AG09319 (cell line): Measurements from ENCODE around the gene ACOXL.

Source experiments
- DNase-seq: peaks from one replicate; pipeline ENCODE4 v3.0.0-alpha.2; 2010; ENCODE audit warnings: low read depth; ENCODE audit errors: extremely low read depth
- TF ChIP-seq, protein P1 (sequence below): IDR thresholded peaks from 2 replicates; pipeline ENCODE4 v1.5.1; 2011; ENCODE audit warnings: low read depth, mild to moderate bottlenecking, inconsistent platforms, low read length, moderate library complexity

Gene ACOXL

DNA sequence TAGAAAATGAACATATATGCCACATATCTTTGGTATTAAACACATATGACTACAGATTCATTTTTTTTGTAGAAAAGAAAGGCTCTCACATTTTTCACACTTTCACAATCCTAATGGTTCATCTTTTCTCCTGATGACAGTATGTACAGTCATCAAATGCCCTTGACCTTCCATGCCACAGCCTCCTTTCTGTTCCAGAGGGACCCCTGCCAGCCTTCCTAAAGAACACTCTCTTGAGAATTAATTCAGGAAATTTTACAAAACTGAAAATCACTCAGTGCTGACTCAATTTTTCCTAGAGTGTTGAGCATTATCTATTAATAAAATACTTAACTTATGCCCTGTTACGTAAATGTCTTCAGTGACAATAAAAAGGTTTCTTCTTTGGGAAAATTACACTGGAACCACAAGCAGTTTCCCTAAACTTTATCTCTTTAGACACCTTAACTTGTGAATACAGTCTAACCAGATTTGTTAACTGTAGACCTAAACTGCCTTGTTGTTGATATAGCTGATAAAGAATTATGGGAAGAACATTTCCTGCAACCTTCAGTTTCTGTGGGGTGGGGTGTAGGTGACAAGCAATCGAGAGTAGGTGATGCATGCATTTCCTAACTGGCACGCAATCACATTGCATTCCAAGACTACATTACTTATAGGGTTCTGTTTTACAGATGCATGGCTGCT, 15.3 kb upstream of the ACOXL start:
- TF ChIP-seq, protein P1, sequence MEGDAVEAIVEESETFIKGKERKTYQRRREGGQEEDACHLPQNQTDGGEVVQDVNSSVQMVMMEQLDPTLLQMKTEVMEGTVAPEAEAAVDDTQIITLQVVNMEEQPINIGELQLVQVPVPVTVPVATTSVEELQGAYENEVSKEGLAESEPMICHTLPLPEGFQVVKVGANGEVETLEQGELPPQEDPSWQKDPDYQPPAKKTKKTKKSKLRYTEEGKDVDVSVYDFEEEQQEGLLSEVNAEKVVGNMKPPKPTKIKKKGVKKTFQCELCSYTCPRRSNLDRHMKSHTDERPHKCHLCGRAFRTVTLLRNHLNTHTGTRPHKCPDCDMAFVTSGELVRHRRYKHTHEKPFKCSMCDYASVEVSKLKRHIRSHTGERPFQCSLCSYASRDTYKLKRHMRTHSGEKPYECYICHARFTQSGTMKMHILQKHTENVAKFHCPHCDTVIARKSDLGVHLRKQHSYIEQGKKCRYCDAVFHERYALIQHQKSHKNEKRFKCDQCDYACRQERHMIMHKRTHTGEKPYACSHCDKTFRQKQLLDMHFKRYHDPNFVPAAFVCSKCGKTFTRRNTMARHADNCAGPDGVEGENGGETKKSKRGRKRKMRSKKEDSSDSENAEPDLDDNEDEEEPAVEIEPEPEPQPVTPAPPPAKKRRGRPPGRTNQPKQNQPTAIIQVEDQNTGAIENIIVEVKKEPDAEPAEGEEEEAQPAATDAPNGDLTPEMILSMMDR, result no peak
- no peak for DNase-seq

DNA sequence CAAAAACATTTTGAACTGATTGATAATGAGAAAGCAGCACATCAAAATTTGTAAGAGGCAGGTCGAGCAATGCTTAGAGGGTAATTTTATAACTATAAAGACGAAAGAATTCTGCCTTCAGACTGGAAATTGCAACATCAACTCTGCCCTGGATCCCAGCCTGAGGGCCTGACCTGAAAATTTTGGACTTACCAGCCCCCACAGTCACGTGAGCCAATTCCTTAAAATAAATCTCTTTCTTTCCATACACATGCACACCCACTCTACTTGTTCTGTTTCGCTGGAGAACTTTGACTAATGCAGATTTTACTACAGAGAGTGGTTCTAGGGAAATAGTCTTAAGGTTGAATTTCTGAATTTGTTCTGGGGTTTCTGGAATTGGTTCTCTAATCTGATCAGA, 14.6 kb upstream of the ACOXL start:
- no peak for DNase-seq
- TF ChIP-seq, protein P1, result no peak

DNA sequence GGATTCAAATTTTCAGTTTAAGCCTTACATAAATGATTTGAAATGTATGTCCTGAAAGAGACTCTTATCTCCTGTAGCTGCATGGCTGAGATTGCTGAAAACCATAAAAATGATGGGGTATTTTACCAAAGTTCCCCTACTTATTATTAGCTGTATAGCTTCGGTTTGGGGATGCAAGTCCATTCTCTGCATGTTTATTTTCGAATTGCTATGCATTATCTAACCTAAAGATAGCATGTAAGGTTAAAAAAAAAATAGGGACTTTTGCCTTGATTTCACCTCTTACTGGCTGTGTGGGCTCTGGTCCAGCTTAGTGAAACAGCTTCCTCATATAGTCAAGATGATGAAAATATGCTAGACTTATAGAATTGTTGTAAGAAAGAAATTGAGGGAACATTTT, 14.0 kb upstream of the ACOXL start:
- DNase-seq, result no peak
- TF ChIP-seq, protein P1, result no peak

GRCh38 chr2:110718990-110719389, 13.4 kb upstream of the ACOXL start:
- no peak for DNase-seq

DNA sequence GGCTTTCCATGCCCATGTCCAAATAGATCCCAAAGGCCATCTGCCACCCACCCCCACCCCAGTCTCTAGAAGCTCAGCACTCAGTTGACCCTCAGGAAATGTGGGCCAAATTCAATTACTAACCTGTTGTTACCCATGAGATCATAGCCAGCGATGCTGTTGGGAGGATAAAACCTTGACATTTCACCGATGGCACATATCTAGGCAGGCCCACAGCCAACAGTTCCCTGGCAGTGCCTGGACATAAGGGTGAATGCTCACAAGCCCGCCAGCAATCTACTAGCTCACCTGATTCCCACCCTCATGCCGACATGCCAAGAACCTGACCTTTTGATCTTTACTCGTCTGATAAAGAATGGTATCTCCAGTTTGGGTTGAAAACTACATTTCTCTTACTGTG, 11.8 kb upstream of the ACOXL start:
- TF ChIP-seq, protein P1, result no peak
- DNase-seq, result no peak

More at GRCh38 chr2:110718990-110719389, 13.4 kb upstream of the ACOXL start:
- TF ChIP-seq, protein P1, result no peak

DNA sequence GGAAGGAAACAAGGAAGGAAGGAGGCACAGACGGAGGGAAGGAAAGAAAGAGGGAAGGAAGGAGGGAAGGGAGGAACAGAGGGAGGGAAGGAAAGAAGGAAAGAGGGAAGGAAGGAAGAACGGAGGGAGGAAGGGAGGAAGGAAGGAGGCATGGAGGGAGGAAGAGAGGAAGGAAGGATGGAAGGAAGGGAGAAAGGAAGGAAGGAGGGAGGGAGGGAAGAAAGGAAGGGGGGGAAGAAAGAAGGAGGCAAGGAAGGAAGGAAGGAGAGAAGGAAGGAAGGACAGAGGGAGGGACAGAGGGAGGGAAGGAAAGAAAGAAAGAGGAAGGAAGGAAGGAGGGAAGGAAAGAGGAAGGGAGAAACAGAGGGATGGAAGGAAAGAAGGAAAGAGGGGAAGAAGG, 7.6 kb upstream of the ACOXL start:
- no peak for DNase-seq

DNA sequence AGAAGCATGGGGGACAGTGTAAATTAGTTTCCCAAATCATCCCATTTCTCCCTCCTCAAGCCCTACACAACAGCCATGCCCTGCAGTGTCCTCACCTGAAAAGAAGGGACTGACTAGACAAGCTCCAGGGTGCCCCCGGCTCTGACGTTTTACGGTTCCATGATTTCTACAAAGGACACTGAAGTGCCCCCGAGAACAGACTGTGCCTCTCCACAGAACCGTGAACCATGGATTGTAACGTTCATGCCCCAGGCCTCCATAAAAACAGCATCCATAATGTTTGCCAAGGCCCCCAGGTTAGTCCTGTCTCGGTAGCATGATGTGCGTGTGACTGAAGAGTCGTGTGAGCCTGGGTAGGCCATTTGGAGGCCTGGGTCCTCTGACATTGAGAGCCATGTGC, 7.0 kb upstream of the ACOXL start:
- no peak for DNase-seq

More for the DNA sequence above, 7.6 kb upstream of the ACOXL start:
- TF ChIP-seq, protein P1, result no peak

More for the DNA sequence above, 7.0 kb upstream of the ACOXL start:
- TF ChIP-seq, protein P1, result no peak
